Body of pancreas (tissue), 4 donors: ENCODE measurements around the gene CDC20B. TPM values are rescaled to one million over a fixed set of nuclear protein-coding genes. Genes with fewer than 3 reads are reported as not detected.

ENCODE experiments used
- ATAC-seq: fragments of 150-250 bp; one replicate; pipeline ENCODE4 v1.9.1; 2016
- DNase-seq, 4 donors: peaks; one replicate each; pipeline ENCODE4 v3.0.0-alpha.2; 2019
- H3K27ac ChIP-seq, 4 donors: fragments of 200-600 bp; sonication (generic); 1 replicate in 3 of 4; 2 replicates in 1 of 4; pipeline versions ENCODE4 v1.5.1 to v1.6.1; 2016 to 2019; ENCODE audit warnings: mild to moderate bottlenecking in 1 of 4, mixed read lengths in 1 of 4, moderate library complexity in 1 of 4
- H3K27me3 ChIP-seq, 2 donors: fragments of 200-600 bp; sonication (generic); one replicate each; pipeline ENCODE4 v1.6.0; 2016; ENCODE audit warnings: mild to moderate bottlenecking in 1 of 2
- H3K36me3 ChIP-seq, 2 donors: fragments of 200-600 bp; sonication (generic); replicated peaks in 1 of 2; 2 replicates each; pipeline ENCODE4 v1.5.1; 2016; ENCODE audit warnings: low read depth in 2 of 2; ENCODE audit not compliant: insufficient read depth in 1 of 2
- H3K4me1 ChIP-seq: fragments of 200-600 bp; sonication (generic); one replicate; pipeline ENCODE4 v1.6.0; 2016
- H3K4me3 ChIP-seq, 2 donors: fragments of 200-600 bp; sonication (generic); 1 replicate in 1 of 2; 2 replicates in 1 of 2; pipeline ENCODE4 v1.5.1; 2016 to 2019
- H3K9me3 ChIP-seq, 3 donors: fragments of 200-600 bp; sonication (generic); 1 replicate in 2 of 3; 2 replicates in 1 of 3; pipeline ENCODE4 v1.5.1; 2016
- CTCF ChIP-seq, 7 experiments: fragments of 450-650 bp in 4 of 7; fragments of 200-600 bp in 3 of 7; sonication (generic) in 3 of 7; IDR thresholded peaks; one replicate each; pipeline ENCODE4 v1.5.1; 2016 to 2019; ENCODE audit warnings: antibody characterized with exemption in 7 of 7
- POLR2A ChIP-seq, 3 donors: fragments of 450-650 bp; IDR thresholded peaks; one replicate each; pipeline ENCODE4 v1.6.1; 2016; ENCODE audit warnings: antibody characterized with exemption in 3 of 3, mild to moderate bottlenecking in 2 of 3
- WGBS, 2 donors: methylation state at CpG; one replicate each; pipeline ENCODE4 v1.1.5; 2017; 5-methylcytosine and 5-hydroxymethylcytosine counted together
- intact Hi-C: fragments of 100-400 bp; cut with DNase I; formaldehyde crosslinking; loops from one replicate; pipeline ENCODE4 v1.15.1; 2023
- total RNA-seq, 2 donors: library from RNA; depleted of rRNA; stranded (reverse); fragments of >200 nt; gene quantifications; one replicate each; pipeline ENCODE4 v1.1.0, GENCODE V29; 2016

Gene CDC20B
- total RNA-seq, 2 donors from 2014 or later = not detected

- ATAC-seq (peak; percentile 99), DNase-seq (peak; percentile 96 to 99 (median 97))
- WGBS, 2 donors = 9 to 11% methylated on average over 4 of the region's 4 CpGs
- Histone ChIP-seq H3K27ac (peak overlapping the region in 3 of 4 donors; percentile 37 to 68 (median 54)), H3K27me3 (no peaks in the 10 kb centered on the region), H3K4me1 (peaks cover 35% of the 10 kb centered on the region), H3K9me3 (no peaks in the 10 kb centered on the region), H3K36me3 (no peaks in the 10 kb centered on the region), H3K4me3 (no peak overlapping the region)
- intact Hi-C loops = no loop called here
- TF ChIP-seq POLR2A (IDR thresholded peaks at IDR 0.05) = no peak
- TF ChIP-seq CTCF (IDR thresholded peaks at IDR 0.05) = peak in 2 of 7 experiments; percentile 13 to 31
These were observed 46.0 kb upstream of the CDC20B start for GRCh38 chr5:55218967-55219366.

GRCh38 chr5:55211184-55211874, 38.4 kb upstream of the CDC20B start:
- no peak for DNase-seq
- Histone ChIP-seq H3K4me1 (no peaks in the 10 kb centered on the region), H3K36me3 (no peaks in the 10 kb centered on the region), H3K27ac (no peak overlapping the region), H3K4me3 (no peak overlapping the region), H3K9me3 (no peaks in the 10 kb centered on the region), H3K27me3 (no peaks in the 10 kb centered on the region)
- intact Hi-C loops = no loop called here
- WGBS, 2 donors = 69 to 72% methylated on average over 2 of the region's 2 CpGs
- ATAC-seq = no peak
- TF ChIP-seq POLR2A (IDR thresholded peaks at IDR 0.05) (no peak), CTCF (IDR thresholded peaks at IDR 0.05) (no peak)

GRCh38 chr5:55205001-55205400, 32.0 kb upstream of the CDC20B start:
- 41 to 52% methylated on average over 2 of the region's 2 CpGs for WGBS, 2 donors
- ATAC-seq (no peak), DNase-seq (no peak)
- Histone ChIP-seq H3K4me1 (no peaks in the 10 kb centered on the region), H3K36me3 (no peaks in the 10 kb centered on the region), H3K4me3 (no peak overlapping the region), H3K27me3 (no peaks in the 10 kb centered on the region), H3K27ac (no peak overlapping the region), H3K9me3 (no peaks in the 10 kb centered on the region)
- intact Hi-C loops = no loop called here
- TF ChIP-seq CTCF (IDR thresholded peaks at IDR 0.05) (no peak), POLR2A (IDR thresholded peaks at IDR 0.05) (no peak)

- intact Hi-C loops = no loop called here
- no peak for DNase-seq
- TF ChIP-seq CTCF (IDR thresholded peaks at IDR 0.05) (no peak), POLR2A (IDR thresholded peaks at IDR 0.05) (no peak)
- no peak for ATAC-seq
- H3K36me3 ChIP-seq = no peaks in the 10 kb centered on the region
- 83 to 85% methylated on average over 2 of the region's 2 CpGs for WGBS, 2 donors
- H3K27me3 ChIP-seq = no peaks in the 10 kb centered on the region
- H3K27ac ChIP-seq = no peak overlapping the region
- H3K4me3 ChIP-seq = no peak overlapping the region
- H3K4me1 ChIP-seq = peaks cover 16% of the 10 kb centered on the region
- H3K9me3 ChIP-seq = no peaks in the 10 kb centered on the region
These were observed 18.2 kb upstream of the CDC20B start for GRCh38 chr5:55191165-55191564.
